Activated T-helper 2 cell treated with anti-CD3 and anti-CD28 coated beads, Interferon-gamma antibody, Interleukin-2, Interleukin-4, amounts not matched to agents 10 μg/mL and 5 μg/mL and 100 μg/mL, durations not matched to agents 14 hours and 24 hours and 36 hours (primary cell): Measurements from ENCODE around the gene GIGYF2. TPM values are rescaled to one million over a fixed set of nuclear protein-coding genes. Genes with fewer than 3 reads are reported as not detected.

Experiments
- DNase-seq: peaks from one replicate; pipeline ENCODE4 v3.0.0; 2021; ENCODE audit warnings: low spot score
- H3K27ac Mint-ChIP-seq: one replicate; pipeline ENCODE4 v1.8.0; 2021; ENCODE audit warnings: mixed read lengths
- H3K27me3 Mint-ChIP-seq: one replicate; pipeline ENCODE4 v1.8.0; 2021; ENCODE audit warnings: low read depth, mixed read lengths
- H3K36me3 Mint-ChIP-seq: one replicate; pipeline ENCODE4 v1.8.0; 2021; ENCODE audit warnings: low read depth, mixed read lengths
- H3K4me1 Mint-ChIP-seq: one replicate; pipeline ENCODE4 v1.8.0; 2021; ENCODE audit warnings: low read depth, mixed read lengths
- H3K4me3 Mint-ChIP-seq: one replicate; pipeline ENCODE4 v1.8.0; 2021; ENCODE audit warnings: low read depth, mild to moderate bottlenecking, moderate library complexity, mixed read lengths
- H3K9me3 Mint-ChIP-seq: one replicate; pipeline ENCODE4 v1.8.0; 2021; ENCODE audit warnings: mixed read lengths
- intact Hi-C: fragments of 100-400 bp; cut with micrococcal nuclease; formaldehyde crosslinking; loops from one replicate; pipeline ENCODE4 v1.15.1; 2023
- total RNA-seq: library from RNA; stranded (reverse); gene quantifications from 2 replicates; pipeline ENCODE4 v1.2.3, GENCODE V29; 2022

GIGYF2 gene
- total RNA-seq, 1 donor from 2014 or later, result 64.7 TPM

- Mint-ChIP-seq H3K27me3 (no peaks in the 10 kb centered on the region), H3K27ac (no peak overlapping the region), H3K4me3 (no peak overlapping the region), H3K9me3 (peaks cover 14% of the 10 kb centered on the region), H3K4me1 (no peaks in the 10 kb centered on the region), H3K36me3 (peaks cover 72% of the 10 kb centered on the region)
- intact Hi-C loops, result no loop called here
- no peak for DNase-seq
These were observed 103.0 kb downstream of the GIGYF2 start for GRCh38 chr2:232800166-232800565.

GRCh38 chr2:232802091-232802490 is 105.0 kb downstream of the GIGYF2 start:
- no peak for DNase-seq
- H3K4me3 Mint-ChIP-seq, result no peak overlapping the region
- H3K4me1 Mint-ChIP-seq, result no peaks in the 10 kb centered on the region
- H3K27me3 Mint-ChIP-seq, result no peaks in the 10 kb centered on the region
- H3K36me3 Mint-ChIP-seq, result peaks cover 67% of the 10 kb centered on the region
- no peak overlapping the region for H3K27ac Mint-ChIP-seq
- intact Hi-C loops, result no loop called here
- H3K9me3 Mint-ChIP-seq, result peaks cover 14% of the 10 kb centered on the region

- H3K4me3 Mint-ChIP-seq, result no peak overlapping the region
- peaks cover 3% of the 10 kb centered on the region for H3K4me1 Mint-ChIP-seq
- H3K9me3 Mint-ChIP-seq, result no peaks in the 10 kb centered on the region
- no peaks in the 10 kb centered on the region for H3K27me3 Mint-ChIP-seq
- H3K27ac Mint-ChIP-seq, result no peak overlapping the region
- DNase-seq, result no peak
- intact Hi-C loops, result no loop called here
- peaks cover 60% of the 10 kb centered on the region for H3K36me3 Mint-ChIP-seq
These were observed 112.4 kb downstream of the GIGYF2 start for GRCh38 chr2:232809349-232810124.

- H3K27ac Mint-ChIP-seq, result no peak overlapping the region
- no peaks in the 10 kb centered on the region for H3K27me3 Mint-ChIP-seq
- H3K36me3 Mint-ChIP-seq, result peaks cover 64% of the 10 kb centered on the region
- H3K9me3 Mint-ChIP-seq, result no peaks in the 10 kb centered on the region
- DNase-seq, result no peak
- H3K4me3 Mint-ChIP-seq, result no peak overlapping the region
- peaks cover 3% of the 10 kb centered on the region for H3K4me1 Mint-ChIP-seq
- intact Hi-C loops, result no loop called here
These were observed 113.3 kb downstream of the GIGYF2 start for GRCh38 chr2:232810444-232810843.

GRCh38 chr2:232815569-232815968 is 118.4 kb downstream of the GIGYF2 start:
- H3K36me3 Mint-ChIP-seq, result peaks cover 79% of the 10 kb centered on the region
- intact Hi-C loops, result no loop called here
- DNase-seq, result no peak
- no peaks in the 10 kb centered on the region for H3K27me3 Mint-ChIP-seq
- no peak overlapping the region for H3K4me3 Mint-ChIP-seq
- no peak overlapping the region for H3K27ac Mint-ChIP-seq
- H3K9me3 Mint-ChIP-seq, result no peaks in the 10 kb centered on the region
- H3K4me1 Mint-ChIP-seq, result peaks cover 4% of the 10 kb centered on the region

- Mint-ChIP-seq H3K9me3 (no peaks in the 10 kb centered on the region), H3K4me1 (peaks cover 1% of the 10 kb centered on the region), H3K27me3 (no peaks in the 10 kb centered on the region), H3K27ac (no peak overlapping the region), H3K4me3 (no peak overlapping the region), H3K36me3 (peaks cover 79% of the 10 kb centered on the region)
- intact Hi-C loops, result no loop called here
- no peak for DNase-seq
These were observed 119.5 kb downstream of the GIGYF2 start for GRCh38 chr2:232816657-232817056.

- no peak for DNase-seq
- Mint-ChIP-seq H3K27ac (no peak overlapping the region), H3K27me3 (no peaks in the 10 kb centered on the region), H3K4me3 (no peak overlapping the region), H3K9me3 (no peaks in the 10 kb centered on the region), H3K4me1 (peaks cover 1% of the 10 kb centered on the region), H3K36me3 (peaks cover 79% of the 10 kb centered on the region)
- intact Hi-C loops, result no loop called here
These were observed 120.6 kb downstream of the GIGYF2 start for GRCh38 chr2:232817756-232818155.

- intact Hi-C loops, result no loop called here
- Mint-ChIP-seq H3K4me3 (no peak overlapping the region), H3K27me3 (no peaks in the 10 kb centered on the region), H3K27ac (no peak overlapping the region), H3K36me3 (peaks cover 75% of the 10 kb centered on the region), H3K4me1 (peaks cover 18% of the 10 kb centered on the region), H3K9me3 (no peaks in the 10 kb centered on the region)
- DNase-seq, result no peak
These were observed 132.9 kb downstream of the GIGYF2 start for GRCh38 chr2:232829988-232830387.

GRCh38 chr2:232831496-232831895 is 134.4 kb downstream of the GIGYF2 start:
- intact Hi-C loops, result no loop called here
- Mint-ChIP-seq H3K36me3 (peaks cover 68% of the 10 kb centered on the region), H3K27ac (no peak overlapping the region), H3K9me3 (no peaks in the 10 kb centered on the region), H3K27me3 (no peaks in the 10 kb centered on the region), H3K4me3 (no peak overlapping the region), H3K4me1 (peaks cover 15% of the 10 kb centered on the region)
- no peak for DNase-seq

GRCh38 chr2:232833830-232834229 is 136.7 kb downstream of the GIGYF2 start:
- Mint-ChIP-seq H3K27me3 (no peaks in the 10 kb centered on the region), H3K9me3 (no peaks in the 10 kb centered on the region), H3K4me3 (no peak overlapping the region), H3K36me3 (peaks cover 66% of the 10 kb centered on the region), H3K27ac (no peak overlapping the region), H3K4me1 (peaks cover 26% of the 10 kb centered on the region)
- DNase-seq, result no peak
- intact Hi-C loops, result no loop called here

- intact Hi-C loops, result loop anchor here (5.0 kb wide), 2 partner anchors 228 to 417 kb away; partner anchors contain the start of gene ATG16L1
- Mint-ChIP-seq H3K27ac (no peak overlapping the region), H3K36me3 (peaks cover 73% of the 10 kb centered on the region), H3K9me3 (no peaks in the 10 kb centered on the region), H3K4me1 (peaks cover 38% of the 10 kb centered on the region), H3K27me3 (no peaks in the 10 kb centered on the region), H3K4me3 (no peak overlapping the region)
- DNase-seq, result no peak
These were observed 138.6 kb downstream of the GIGYF2 start for GRCh38 chr2:232835687-232836208.

- Mint-ChIP-seq H3K36me3 (peaks cover 70% of the 10 kb centered on the region), H3K9me3 (no peaks in the 10 kb centered on the region), H3K27me3 (no peaks in the 10 kb centered on the region), H3K4me3 (peak overlapping the region; percentile 23), H3K4me1 (peaks cover 38% of the 10 kb centered on the region), H3K27ac (peak overlapping the region; percentile 82)
- no peak for DNase-seq
- intact Hi-C loops, result loop anchor here (5.0 kb wide), 2 partner anchors 230 to 415 kb away; partner anchors contain the start of gene ATG16L1
These were observed 139.8 kb downstream of the GIGYF2 start for GRCh38 chr2:232836934-232837333.

- H3K36me3 Mint-ChIP-seq, result peaks cover 70% of the 10 kb centered on the region
- H3K4me3 Mint-ChIP-seq, result peak overlapping the region; percentile 4
- H3K4me1 Mint-ChIP-seq, result peaks cover 34% of the 10 kb centered on the region
- no peaks in the 10 kb centered on the region for H3K27me3 Mint-ChIP-seq
- no peaks in the 10 kb centered on the region for H3K9me3 Mint-ChIP-seq
- intact Hi-C loops, result loop anchor here (1.0 to 5.0 kb wide), 3 partner anchors 57 to 414 kb away; partner anchors contain the start of gene ATG16L1
- H3K27ac Mint-ChIP-seq, result peak overlapping the region; percentile 72
- peak; percentile 46 for DNase-seq
These were observed 141.3 kb downstream of the GIGYF2 start for GRCh38 chr2:232838406-232838874.
